OCI-LY1 (cell line): Measurements from ENCODE around the gene SMIM20.

ENCODE experiments used
- H2AFZ ChIP-seq: fragments of 200-600 bp; sonication (generic), shearing (Covaris generic); 2 replicates; pipeline ENCODE4 v1.6.0; 2014; ENCODE audit warnings: antibody characterized with exemption, mild to moderate bottlenecking, low read length
- H3F3A ChIP-seq: fragments of 200-600 bp; sonication (generic), shearing (Covaris generic); 2 replicates; pipeline ENCODE4 v1.6.0; 2014; ENCODE audit warnings: mild to moderate bottlenecking, antibody characterized with exemption, low read length, moderate library complexity; ENCODE audit not compliant: insufficient read depth
- H3K27ac ChIP-seq: fragments of 200-600 bp; sonication (generic); 2 replicates; pipeline ENCODE4 v1.5.1; 2014; ENCODE audit warnings: low read length, mixed run types, mild to moderate bottlenecking, low read depth; ENCODE audit not compliant: poor library complexity, severe bottlenecking
- H3K27me3 ChIP-seq: fragments of 200-600 bp; sonication (generic); 2 replicates; pipeline ENCODE4 v1.6.0; 2014; ENCODE audit warnings: antibody characterized with exemption, mild to moderate bottlenecking, low read length, moderate library complexity; ENCODE audit not compliant: insufficient read depth
- H3K36me3 ChIP-seq: fragments of 200-600 bp; sonication (generic); 2 replicates; pipeline ENCODE4 v1.6.1; 2014; ENCODE audit warnings: mild to moderate bottlenecking, antibody characterized with exemption, low read length, moderate library complexity, mixed read lengths; ENCODE audit not compliant: insufficient read depth
- H3K4me1 ChIP-seq: fragments of 200-600 bp; sonication (generic); 2 replicates; pipeline ENCODE4 v1.5.1; 2014; ENCODE audit warnings: mild to moderate bottlenecking, low read length, moderate library complexity; ENCODE audit not compliant: insufficient read depth, severe bottlenecking
- H3K4me2 ChIP-seq: fragments of 200-600 bp; sonication (generic), shearing (Covaris generic); 2 replicates; pipeline ENCODE4 v1.6.1; 2014; ENCODE audit warnings: low read length
- H3K4me3 ChIP-seq: fragments of 200-600 bp; sonication (generic); 2 replicates; pipeline ENCODE4 v1.5.1; 2014; ENCODE audit warnings: low read length, low read depth, mild to moderate bottlenecking, mixed read lengths; ENCODE audit not compliant: poor library complexity, severe bottlenecking
- H3K79me2 ChIP-seq: fragments of 200-600 bp; shearing (Covaris generic); 2 replicates; pipeline ENCODE4 v1.6.1; 2016; ENCODE audit warnings: mixed run types, low read length, mixed read lengths; ENCODE audit not compliant: insufficient read depth
- H3K9ac ChIP-seq: fragments of 200-600 bp; sonication (generic), shearing (Covaris generic); 2 replicates; pipeline ENCODE4 v1.6.1; 2014; ENCODE audit warnings: mild to moderate bottlenecking, low read length, mixed read lengths
- H3K9me2 ChIP-seq: fragments of 200-600 bp; sonication (generic), shearing (Covaris generic); 2 replicates; pipeline ENCODE4 v1.6.1; 2014; ENCODE audit warnings: low read depth, mild to moderate bottlenecking, low read length, mixed read lengths
- H3K9me3 ChIP-seq: fragments of 200-600 bp; shearing (Covaris generic); 2 replicates; pipeline ENCODE4 v1.6.1; 2014; ENCODE audit warnings: low read length, mixed read lengths
- H4K20me1 ChIP-seq: fragments of 200-600 bp; sonication (generic), shearing (Covaris generic); 2 replicates; pipeline ENCODE4 v1.6.0; 2016; ENCODE audit warnings: mild to moderate bottlenecking, low read length; ENCODE audit not compliant: insufficient read depth
- CTCF ChIP-seq: fragments of 200-600 bp; sonication (generic), shearing (Covaris generic); IDR thresholded peaks from 2 replicates; pipeline ENCODE4 v1.5.1; 2017; ENCODE audit warnings: mild to moderate bottlenecking, antibody characterized with exemption, low read length, moderate library complexity, mixed read lengths
- EZH2 ChIP-seq: fragments of 200-600 bp; sonication (generic), shearing (Covaris generic); IDR thresholded peaks from 2 replicates; pipeline ENCODE4 v1.8.0; 2017; ENCODE audit warnings: borderline replicate concordance, mixed run types, mild to moderate bottlenecking, antibody characterized with exemption, low read length, moderate library complexity, mixed read lengths

SMIM20 gene

GRCh38 chr4:25936696-25937095 is 22.7 kb downstream of the SMIM20 start:
- H3K79me2 ChIP-seq, result no peaks in the 10 kb centered on the region
- H3K27ac ChIP-seq, result no peak overlapping the region
- no peaks in the 10 kb centered on the region for H3F3A ChIP-seq
- no peak overlapping the region for H3K4me2 ChIP-seq
- H3K9ac ChIP-seq, result no peak overlapping the region
- no peaks in the 10 kb centered on the region for H3K9me2 ChIP-seq
- no peaks in the 10 kb centered on the region for H3K9me3 ChIP-seq
- no peaks in the 10 kb centered on the region for H3K36me3 ChIP-seq
- H3K4me3 ChIP-seq, result no peak overlapping the region
- no peaks in the 10 kb centered on the region for H4K20me1 ChIP-seq
- H3K27me3 ChIP-seq, result no peaks in the 10 kb centered on the region
- no peak overlapping the region for H2AFZ ChIP-seq
- TF ChIP-seq EZH2, result no peak
- no peak for TF ChIP-seq CTCF
- no peaks in the 10 kb centered on the region for H3K4me1 ChIP-seq

- Histone ChIP-seq H3F3A (no peaks in the 10 kb centered on the region), H3K79me2 (no peaks in the 10 kb centered on the region), H3K9ac (no peak overlapping the region), H3K27ac (no peak overlapping the region), H4K20me1 (no peaks in the 10 kb centered on the region), H3K4me3 (no peak overlapping the region), H3K9me2 (no peaks in the 10 kb centered on the region), H3K4me1 (no peaks in the 10 kb centered on the region), H2AFZ (no peak overlapping the region), H3K4me2 (no peak overlapping the region), H3K27me3 (no peaks in the 10 kb centered on the region), H3K36me3 (no peaks in the 10 kb centered on the region), H3K9me3 (no peaks in the 10 kb centered on the region)
- TF ChIP-seq CTCF (no peak), EZH2 (no peak)
Observed at GRCh38 chr4:25937801-25938200, 23.8 kb downstream of the SMIM20 start.

GRCh38 chr4:25938366-25938765 is 24.3 kb downstream of the SMIM20 start:
- H3K4me2 ChIP-seq, result no peak overlapping the region
- no peaks in the 10 kb centered on the region for H4K20me1 ChIP-seq
- H3K27me3 ChIP-seq, result no peaks in the 10 kb centered on the region
- no peak overlapping the region for H3K9ac ChIP-seq
- H3K9me3 ChIP-seq, result no peaks in the 10 kb centered on the region
- no peaks in the 10 kb centered on the region for H3K79me2 ChIP-seq
- no peak overlapping the region for H3K4me3 ChIP-seq
- no peaks in the 10 kb centered on the region for H3F3A ChIP-seq
- H3K9me2 ChIP-seq, result no peaks in the 10 kb centered on the region
- TF ChIP-seq EZH2, result no peak
- TF ChIP-seq CTCF, result no peak
- no peaks in the 10 kb centered on the region for H3K36me3 ChIP-seq
- H3K27ac ChIP-seq, result no peak overlapping the region
- H3K4me1 ChIP-seq, result no peaks in the 10 kb centered on the region
- no peak overlapping the region for H2AFZ ChIP-seq
